ENCODE measurements around the gene C19orf53. TPM values are rescaled to one million over a fixed set of nuclear protein-coding genes. Genes with fewer than 3 reads are reported as not detected.

Gene C19orf53
- total and polyA plus RNA-seq, 2 of the 13 experiments (the other 11 are each of a cell fraction or from before 2014, with no cell fraction given), result 129 to 130 TPM

GRCh38 chr19:13804830-13805683 lies 30.8 kb downstream of the C19orf53 start (continued):
- TF ChIP-seq ZXDC (CRISPR knock-in tag; IDR thresholded peaks at IDR 0.05), result no peak
- no peak for TF ChIP-seq ZNF121 (CRISPR knock-in tag; IDR thresholded peaks at IDR 0.05)
- peak; percentile 50 for TF ChIP-seq SAP130 (CRISPR knock-in tag; IDR thresholded peaks at IDR 0.05; ENCODE audit: low read depth)
- TF ChIP-seq ZNF891 (CRISPR knock-in tag; IDR thresholded peaks at IDR 0.05), result peak; percentile 10; the same call in 1 of the 2 replicates
- no peak for TF ChIP-seq ZNF367 (CRISPR knock-in tag; IDR thresholded peaks at IDR 0.05; ENCODE audit: borderline replicate concordance)
- TF ChIP-seq MXI1 (IDR thresholded peaks at IDR 0.05; ENCODE audit: borderline replicate concordance, low read depth, low read length), result 0 out of 3 replicates have a peak, but pooled peaks have one; percentile 22
- peak; percentile 77 for TF ChIP-seq CTCF (CRISPR knock-in tag; IDR thresholded peaks at IDR 0.05)
- TF ChIP-seq HMGXB4 (CRISPR knock-in tag; IDR thresholded peaks at IDR 0.05; ENCODE audit: borderline replicate concordance in 1 of 2, low read depth in 1 of 2), result 0 out of 4 replicates have a peak, but pooled peaks of 1 of the 2 experiments have one; percentile 26
- 0 out of 2 replicates have a peak, but pooled peaks have one; percentile 19 for TF ChIP-seq KDM2A (CRISPR knock-in tag; IDR thresholded peaks at IDR 0.05; ENCODE audit: borderline replicate concordance, low read depth)
- TF ChIP-seq RAD21 (CRISPR knock-in tag; IDR thresholded peaks at IDR 0.05), result 0 out of 2 replicates have a peak, but pooled peaks have one; percentile 29
- peak; percentile 69; the same call in 1 of the 2 replicates for TF ChIP-seq HNRNPL (IDR thresholded peaks at IDR 0.05; ENCODE audit: low read depth, low read length)
- peak; percentile 92 for TF ChIP-seq ZBTB38 (CRISPR knock-in tag; IDR thresholded peaks at IDR 0.05)

Measured in HepG2 (cell line).